ENCODE measurements around the gene SLC8B1. TPM values are rescaled to one million over a fixed set of nuclear protein-coding genes. Genes with fewer than 3 reads are reported as not detected.
A peak's percentile ranks its signal among the peaks of the same experiment; 100 is the strongest.

Gene SLC8B1
- total and polyA plus RNA-seq, 2 donors from 2014 or later, result 18.6 to 61.5 TPM

DNA sequence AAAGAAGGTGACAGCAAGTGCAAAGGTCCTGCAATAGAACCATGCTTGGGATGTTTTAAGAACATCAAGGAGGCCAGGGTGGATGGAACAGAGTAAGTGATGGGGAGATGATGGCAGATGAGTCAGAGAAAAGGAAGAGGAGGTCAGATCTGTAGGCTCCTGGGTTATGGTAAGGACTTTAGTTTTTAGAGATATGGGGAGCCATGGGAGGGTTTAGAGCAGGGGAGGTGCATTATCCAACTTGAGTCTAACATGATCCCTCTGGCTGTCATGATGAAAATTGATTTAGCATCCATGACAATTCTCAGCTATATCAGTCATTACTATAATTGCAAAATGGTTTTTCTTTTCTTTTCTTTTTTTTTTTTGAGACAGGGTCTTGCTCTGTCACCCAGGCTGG, 16.2 kb upstream of the SLC8B1 start:
- TF ChIP-seq, protein P1, sequence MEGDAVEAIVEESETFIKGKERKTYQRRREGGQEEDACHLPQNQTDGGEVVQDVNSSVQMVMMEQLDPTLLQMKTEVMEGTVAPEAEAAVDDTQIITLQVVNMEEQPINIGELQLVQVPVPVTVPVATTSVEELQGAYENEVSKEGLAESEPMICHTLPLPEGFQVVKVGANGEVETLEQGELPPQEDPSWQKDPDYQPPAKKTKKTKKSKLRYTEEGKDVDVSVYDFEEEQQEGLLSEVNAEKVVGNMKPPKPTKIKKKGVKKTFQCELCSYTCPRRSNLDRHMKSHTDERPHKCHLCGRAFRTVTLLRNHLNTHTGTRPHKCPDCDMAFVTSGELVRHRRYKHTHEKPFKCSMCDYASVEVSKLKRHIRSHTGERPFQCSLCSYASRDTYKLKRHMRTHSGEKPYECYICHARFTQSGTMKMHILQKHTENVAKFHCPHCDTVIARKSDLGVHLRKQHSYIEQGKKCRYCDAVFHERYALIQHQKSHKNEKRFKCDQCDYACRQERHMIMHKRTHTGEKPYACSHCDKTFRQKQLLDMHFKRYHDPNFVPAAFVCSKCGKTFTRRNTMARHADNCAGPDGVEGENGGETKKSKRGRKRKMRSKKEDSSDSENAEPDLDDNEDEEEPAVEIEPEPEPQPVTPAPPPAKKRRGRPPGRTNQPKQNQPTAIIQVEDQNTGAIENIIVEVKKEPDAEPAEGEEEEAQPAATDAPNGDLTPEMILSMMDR (IDR thresholded peaks at IDR 0.05; ENCODE audit: borderline replicate concordance, extremely low read depth, insufficient read depth), result no peak
- no peaks in the 10 kb centered on the region for H3K27me3 ChIP-seq (ENCODE audit: control insufficient read depth, insufficient read depth, low read length)
- no peak overlapping the region for H3K27ac ChIP-seq (ENCODE audit: low read depth in 2 of 2, low read length in 2 of 2)
- FAIRE-seq (no peak), DNase-seq (no peak)
- no peaks in the 10 kb centered on the region for H3K4me1 ChIP-seq (ENCODE audit: control insufficient read depth in 2 of 3, insufficient read depth in 2 of 3, low read depth in 1 of 3, low read length in 3 of 3)
- intact Hi-C loops (cut with DNase I), result no loop called here
- no peak overlapping the region for H3K4me3 ChIP-seq (ENCODE audit: low read length in 3 of 3)
- no peaks in the 10 kb centered on the region for H3K36me3 ChIP-seq (ENCODE audit: control insufficient read depth in 2 of 3, insufficient read depth in 3 of 3, low read length in 3 of 3)
- no peak overlapping the region for H3K9ac ChIP-seq (ENCODE audit: low read length in 3 of 3)
- H3K9me3 ChIP-seq (ENCODE audit: control insufficient read depth in 2 of 3, insufficient read depth in 1 of 3, low read length in 3 of 3), result no peaks in the 10 kb centered on the region

DNA sequence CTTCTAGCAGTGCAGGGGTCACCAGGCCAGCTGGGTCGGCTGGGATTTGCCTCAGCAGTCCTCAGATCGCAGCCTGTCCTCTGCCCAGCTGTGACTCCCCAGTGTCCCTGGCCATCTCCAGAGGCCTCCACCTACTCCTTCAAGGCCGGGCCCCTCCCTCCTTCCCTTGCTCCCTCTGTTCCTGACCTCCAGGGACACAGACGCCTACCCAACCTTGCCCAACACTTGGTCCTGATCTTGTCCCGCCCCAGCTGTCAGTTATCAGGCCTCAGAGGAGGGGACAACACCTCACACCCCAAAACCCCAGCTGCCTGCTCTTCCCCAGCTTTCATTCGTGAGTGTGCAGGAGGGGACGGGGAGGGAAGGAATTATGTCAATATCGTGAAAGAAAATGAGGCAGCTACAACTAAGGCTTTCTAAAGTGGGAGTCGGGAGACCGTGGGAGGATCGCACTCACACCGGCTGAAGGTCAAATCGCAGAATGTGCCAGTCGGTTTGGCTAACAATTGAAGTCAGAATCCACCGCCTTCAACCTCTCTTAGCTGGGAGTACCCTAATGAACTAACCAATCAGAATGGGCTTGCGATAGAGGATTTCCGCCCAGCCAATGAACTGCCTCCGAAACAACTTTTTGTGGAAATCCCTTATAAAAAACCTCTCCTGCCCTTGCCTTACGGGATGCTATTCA, 14.1 kb upstream of the SLC8B1 start:
- no peak for FAIRE-seq
- intact Hi-C loops (cut with DNase I), result no loop called here

DNA sequence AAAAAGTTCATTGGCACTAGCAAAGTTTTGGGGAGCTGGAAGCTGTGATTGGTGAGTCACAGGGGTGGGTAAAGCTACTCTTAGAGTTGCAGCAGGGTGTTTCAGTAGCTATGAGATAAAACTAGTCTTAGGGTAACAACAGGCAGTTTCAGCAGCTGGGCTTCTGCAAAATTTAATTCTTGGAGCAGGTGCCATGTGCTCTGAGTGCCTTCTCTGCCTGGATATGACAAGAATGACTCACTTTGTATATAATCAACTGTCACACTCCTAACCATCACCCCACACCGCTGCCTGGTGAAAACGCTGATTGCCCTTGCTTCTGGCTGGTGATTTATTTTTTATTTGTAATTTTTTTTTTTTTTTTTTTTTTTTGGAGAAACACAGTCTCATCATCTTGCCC, 13.0 kb upstream of the SLC8B1 start:
- TF ChIP-seq, protein P1 (IDR thresholded peaks at IDR 0.05; ENCODE audit: borderline replicate concordance, extremely low read depth, insufficient read depth), result no peak
- H3K27ac ChIP-seq (ENCODE audit: low read depth in 2 of 2, low read length in 2 of 2), result no peak overlapping the region
- no peaks in the 10 kb centered on the region for H3K36me3 ChIP-seq (ENCODE audit: control insufficient read depth in 2 of 3, insufficient read depth in 3 of 3, low read length in 3 of 3)
- no peaks in the 10 kb centered on the region for H3K9me3 ChIP-seq (ENCODE audit: control insufficient read depth in 2 of 3, insufficient read depth in 1 of 3, low read length in 3 of 3)
- H3K9ac ChIP-seq (ENCODE audit: low read length in 3 of 3), result no peak overlapping the region
- intact Hi-C loops (cut with DNase I), result no loop called here
- H3K27me3 ChIP-seq (ENCODE audit: control insufficient read depth, insufficient read depth, low read length), result no peaks in the 10 kb centered on the region
- H3K4me3 ChIP-seq (ENCODE audit: low read length in 3 of 3), result no peak overlapping the region
- DNase-seq (no peak), FAIRE-seq (no peak)
- H3K4me1 ChIP-seq (ENCODE audit: control insufficient read depth in 2 of 3, insufficient read depth in 2 of 3, low read depth in 1 of 3, low read length in 3 of 3), result no peaks in the 10 kb centered on the region

More for the DNA sequence above, 14.1 kb upstream of the SLC8B1 start:
- TF ChIP-seq, protein P1 (IDR thresholded peaks at IDR 0.05; ENCODE audit: borderline replicate concordance, extremely low read depth, insufficient read depth), result no peak
- Histone ChIP-seq H3K4me3 (ENCODE audit: low read length in 3 of 3) (no peak overlapping the region), H3K27me3 (ENCODE audit: control insufficient read depth, insufficient read depth, low read length) (no peaks in the 10 kb centered on the region), H3K9me3 (ENCODE audit: control insufficient read depth in 2 of 3, insufficient read depth in 1 of 3, low read length in 3 of 3) (no peaks in the 10 kb centered on the region), H3K27ac (ENCODE audit: low read depth in 2 of 2, low read length in 2 of 2) (no peak overlapping the region), H3K9ac (ENCODE audit: low read length in 3 of 3) (no peak overlapping the region), H3K36me3 (ENCODE audit: control insufficient read depth in 2 of 3, insufficient read depth in 3 of 3, low read length in 3 of 3) (no peaks in the 10 kb centered on the region), H3K4me1 (ENCODE audit: control insufficient read depth in 2 of 3, insufficient read depth in 2 of 3, low read depth in 1 of 3, low read length in 3 of 3) (no peaks in the 10 kb centered on the region)
- peak in 1 of 5 donors; percentile 13 for DNase-seq

DNA sequence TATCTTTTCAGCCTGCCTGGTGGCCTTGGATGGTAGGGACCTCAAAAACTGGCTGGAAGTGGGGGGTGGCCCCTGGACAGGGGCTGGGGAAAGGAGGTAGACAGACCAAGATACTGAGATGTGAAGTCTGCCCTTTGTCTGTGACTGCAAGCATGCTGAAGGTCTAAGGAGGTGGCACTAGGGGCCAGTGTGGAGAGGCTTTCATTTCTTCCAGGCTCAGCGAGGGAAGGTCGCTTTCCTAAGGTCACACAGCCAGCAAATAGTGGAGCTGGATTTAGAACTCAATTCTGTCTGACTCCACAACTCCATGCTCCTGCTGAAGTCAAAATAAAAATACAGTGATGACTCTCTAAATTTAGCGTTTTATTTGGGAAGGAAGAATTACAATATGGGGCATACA, 12.2 kb upstream of the SLC8B1 start:
- Histone ChIP-seq H3K36me3 (ENCODE audit: control insufficient read depth in 2 of 3, insufficient read depth in 3 of 3, low read length in 3 of 3) (no peaks in the 10 kb centered on the region), H3K9me3 (ENCODE audit: control insufficient read depth in 2 of 3, insufficient read depth in 1 of 3, low read length in 3 of 3) (no peaks in the 10 kb centered on the region), H3K4me3 (ENCODE audit: low read length in 3 of 3) (no peak overlapping the region), H3K9ac (ENCODE audit: low read length in 3 of 3) (no peak overlapping the region), H3K27me3 (ENCODE audit: control insufficient read depth, insufficient read depth, low read length) (no peaks in the 10 kb centered on the region), H3K4me1 (ENCODE audit: control insufficient read depth in 2 of 3, insufficient read depth in 2 of 3, low read depth in 1 of 3, low read length in 3 of 3) (no peaks in the 10 kb centered on the region), H3K27ac (ENCODE audit: low read depth in 2 of 2, low read length in 2 of 2) (no peak overlapping the region)
- no peak for DNase-seq
- intact Hi-C loops (cut with DNase I), result no loop called here
- FAIRE-seq, result no peak
- TF ChIP-seq, protein P1 (IDR thresholded peaks at IDR 0.05; ENCODE audit: borderline replicate concordance, extremely low read depth, insufficient read depth), result no peak
